ENCODE data around the gene CCL19. TPM values are rescaled to one million over a fixed set of nuclear protein-coding genes. Genes with fewer than 3 reads are reported as not detected.

CCL19 gene
- total RNA-seq, result not detected

GRCh38 chr9:34690983-34691935, at the start of gene CCL19:
CCL19 (minus strand) TSS chr9:34691276; CDS start chr9:34691139, 137 bp downstream.

GRCh38 chr9:34710023-34710422, 18.9 kb upstream of the CCL19 start, which contains the start of gene CCL21:
CCL21 (minus strand) TSS chr9:34710136; CDS start chr9:34710066, 70 bp downstream.

GRCh38 chr9:34662526-34663302, 28.4 kb downstream of the CCL19 start, which contains the start of gene CCL27:
CCL27 (minus strand) TSS chr9:34662657; CDS start chr9:34662633, 24 bp downstream.

GRCh38 chr9:34651876-34652601, 39.0 kb downstream of the CCL19 start, which contains the start of gene IL11RA:
IL11RA (plus strand) TSS chr9:34652185; CDS start chr9:34655218, 3,033 bp downstream.

GRCh38 chr9:34646211-34647083, 44.6 kb downstream of the CCL19 start, which contains the start of gene GALT:
GALT (plus strand) TSS chr9:34646675; CDS start chr9:34646705, 30 bp downstream.

Small RNAs within 50 kb of the gene (small RNA-seq; reads per million reads assigned to genes)
- gene CCL27 (ENCODE audit: low replicate concordance), result not detected

Other genes starting within 250 kb of the CCL19 start
- 35.4 TPM for gene FAM219A, start 232.7 kb downstream of the CCL19 start, total RNA-seq
- gene DNAI1, start 232.5 kb downstream of the CCL19 start, total RNA-seq, result 2.2 TPM
- gene ENHO, start 168.3 kb downstream of the CCL19 start, total RNA-seq, result 27.5 TPM
- 23.8 TPM for gene CNTFR, start 101.6 kb downstream of the CCL19 start, total RNA-seq
- gene RPP25L, start 79.2 kb downstream of the CCL19 start, total RNA-seq, result 4.4 TPM
- 121 TPM for gene DCTN3, start 70.8 kb downstream of the CCL19 start, total RNA-seq
- 0.63 TPM for gene ARID3C, start 62.2 kb downstream of the CCL19 start, total RNA-seq
- 26.6 TPM for gene SIGMAR1, start 53.5 kb downstream of the CCL19 start, total RNA-seq
- 70.7 TPM for gene GALT, start 44.6 kb downstream of the CCL19 start, total RNA-seq
- 11.6 TPM for gene IL11RA, start 39.1 kb downstream of the CCL19 start, total RNA-seq
- not detected for gene CCL27, start 28.6 kb downstream of the CCL19 start, total RNA-seq
- not detected for gene CCL21, start 18.9 kb upstream of the CCL19 start, total RNA-seq